Lower leg skin (tissue), 4 donors: ENCODE data around the gene CCDC149. TPM values are rescaled to one million over a fixed set of nuclear protein-coding genes. Genes with fewer than 3 reads are reported as not detected.

Experiments used
- DNase-seq, 2 donors: peaks; one replicate each; pipeline ENCODE4 v3.0.0-alpha.2; 2019; ENCODE audit warnings: low spot score in 2 of 2
- H3K4me3 ChIP-seq: fragments of 200-600 bp; sonication (generic); 2 replicates; pipeline ENCODE4 v1.5.1; 2017; ENCODE audit warnings: mild to moderate bottlenecking, low read depth; ENCODE audit not compliant: poor library complexity, severe bottlenecking
- POLR2A ChIP-seq, 2 donors: fragments of 450-650 bp; IDR thresholded peaks; one replicate each; pipeline ENCODE4 v1.6.1; 2016 to 2017; ENCODE audit warnings: antibody characterized with exemption in 2 of 2, mild to moderate bottlenecking in 1 of 2, moderate library complexity in 1 of 2
- WGBS, 2 donors: methylation state at CpG; one replicate each; pipeline ENCODE4 v1.1.5; 2018; 5-methylcytosine and 5-hydroxymethylcytosine counted together
- intact Hi-C: fragments of 100-400 bp; cut with DNase I; formaldehyde crosslinking; loops from one replicate; pipeline ENCODE4 v1.15.0; 2023; ENCODE audit warnings: low total_unique reads
- total RNA-seq, 4 donors: library from RNA; depleted of rRNA; stranded (reverse); fragments of >200 nt; gene quantifications; one replicate each; pipeline ENCODE4 v1.1.0, GENCODE V29; 2016
- TF ChIP-seq, protein P1 (sequence below), 3 donors: fragments of 450-650 bp; IDR thresholded peaks; one replicate each; pipeline ENCODE4 v1.5.1; 2016; ENCODE audit warnings: antibody characterized with exemption in 3 of 3, mild to moderate bottlenecking in 3 of 3, moderate library complexity in 2 of 3

CCDC149 gene
- total RNA-seq, 4 donors from 2014 or later = 6.2 to 12.5 (median 11.2) TPM

DNA sequence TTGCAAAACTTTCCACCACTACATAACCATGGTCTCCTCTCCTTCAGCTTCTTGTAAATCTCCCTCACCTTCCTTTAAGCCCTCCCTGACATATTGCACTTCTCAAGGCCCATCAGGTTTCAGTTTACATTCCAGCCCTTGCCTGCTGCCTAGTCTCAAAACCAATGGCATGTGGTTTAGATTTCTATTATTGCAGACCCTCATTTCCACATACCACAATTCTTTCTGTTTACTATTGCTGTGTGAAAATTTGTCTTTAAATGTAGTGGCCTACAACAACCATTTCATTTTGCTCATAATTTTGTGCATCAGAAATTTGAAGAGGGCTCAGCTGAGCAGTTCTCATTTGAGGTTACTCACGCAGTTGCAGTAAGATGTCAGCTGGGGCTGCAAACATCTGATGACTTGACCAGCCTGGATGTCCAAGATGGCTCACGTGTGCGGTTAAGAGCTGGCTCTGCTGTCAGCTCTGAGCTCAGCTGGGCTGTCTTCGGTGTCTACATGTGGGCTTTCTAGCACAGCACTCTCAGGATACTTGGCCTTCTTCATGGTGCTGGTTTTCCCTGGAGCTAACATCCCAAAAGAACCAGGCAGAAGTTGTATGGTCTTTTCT, 147.4 kb downstream of the CCDC149 start:
- intact Hi-C loops = no loop called here
- no peak for TF ChIP-seq POLR2A (IDR thresholded peaks at IDR 0.05)
- TF ChIP-seq, protein P1, sequence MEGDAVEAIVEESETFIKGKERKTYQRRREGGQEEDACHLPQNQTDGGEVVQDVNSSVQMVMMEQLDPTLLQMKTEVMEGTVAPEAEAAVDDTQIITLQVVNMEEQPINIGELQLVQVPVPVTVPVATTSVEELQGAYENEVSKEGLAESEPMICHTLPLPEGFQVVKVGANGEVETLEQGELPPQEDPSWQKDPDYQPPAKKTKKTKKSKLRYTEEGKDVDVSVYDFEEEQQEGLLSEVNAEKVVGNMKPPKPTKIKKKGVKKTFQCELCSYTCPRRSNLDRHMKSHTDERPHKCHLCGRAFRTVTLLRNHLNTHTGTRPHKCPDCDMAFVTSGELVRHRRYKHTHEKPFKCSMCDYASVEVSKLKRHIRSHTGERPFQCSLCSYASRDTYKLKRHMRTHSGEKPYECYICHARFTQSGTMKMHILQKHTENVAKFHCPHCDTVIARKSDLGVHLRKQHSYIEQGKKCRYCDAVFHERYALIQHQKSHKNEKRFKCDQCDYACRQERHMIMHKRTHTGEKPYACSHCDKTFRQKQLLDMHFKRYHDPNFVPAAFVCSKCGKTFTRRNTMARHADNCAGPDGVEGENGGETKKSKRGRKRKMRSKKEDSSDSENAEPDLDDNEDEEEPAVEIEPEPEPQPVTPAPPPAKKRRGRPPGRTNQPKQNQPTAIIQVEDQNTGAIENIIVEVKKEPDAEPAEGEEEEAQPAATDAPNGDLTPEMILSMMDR (IDR thresholded peaks at IDR 0.05) = no peak
- 66 to 68% methylated on average over 4 of the region's 4 CpGs for WGBS, 2 donors
- no peak for DNase-seq
- no peak overlapping the region for H3K4me3 ChIP-seq

- no peak overlapping the region for H3K4me3 ChIP-seq
- intact Hi-C loops = no loop called here
- DNase-seq = no peak
- WGBS, 2 donors = 25 to 27% methylated on average over 3 of the region's 3 CpGs
- TF ChIP-seq, protein P1 (IDR thresholded peaks at IDR 0.05) = no peak
- no peak for TF ChIP-seq POLR2A (IDR thresholded peaks at IDR 0.05)
Observed at GRCh38 chr4:24764345-24764744, 148.5 kb downstream of the CCDC149 start.

DNA sequence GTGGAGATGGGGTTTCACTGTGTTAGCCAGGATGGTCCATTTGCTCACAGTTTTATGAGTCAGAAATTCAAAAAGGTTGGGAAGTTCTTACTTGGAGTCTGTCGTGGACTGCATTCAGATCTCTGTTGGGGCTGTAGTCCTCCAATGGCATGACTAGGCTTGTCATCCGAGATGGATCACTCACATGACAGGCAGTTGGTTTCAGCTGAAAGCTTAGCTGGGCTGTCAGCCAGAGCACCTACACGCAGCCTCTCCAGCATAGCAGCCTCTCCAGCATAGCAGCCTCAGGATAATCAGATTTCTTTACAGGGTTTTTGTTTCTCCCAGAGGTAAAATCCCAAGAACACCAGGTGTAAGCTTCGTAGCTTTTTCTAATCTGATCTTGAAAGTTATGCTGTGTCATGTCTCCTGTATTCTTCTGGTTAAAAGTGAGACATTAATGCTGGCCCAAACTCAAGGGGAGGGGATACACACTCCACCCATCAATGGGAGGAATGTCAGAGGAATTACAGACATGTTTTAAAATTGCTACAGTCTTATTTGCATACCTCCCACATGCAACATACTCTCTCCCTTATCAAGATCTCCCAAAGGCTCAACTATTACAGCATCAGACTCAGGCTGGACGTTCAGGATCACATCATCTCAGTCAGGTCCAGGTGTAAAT, 149.1 kb downstream of the CCDC149 start:
- WGBS, 2 donors = 25 to 30% methylated on average over 5 of the region's 5 CpGs
- DNase-seq = peak in 1 of 2 donors; percentile 69
- H3K4me3 ChIP-seq = no peak overlapping the region
- intact Hi-C loops = no loop called here
- TF ChIP-seq, protein P1 (IDR thresholded peaks at IDR 0.05) = no peak
- TF ChIP-seq POLR2A (IDR thresholded peaks at IDR 0.05) = no peak

Other genes starting within 250 kb of the CCDC149 start
- 10 to 100 TPM; 48.3 to 73.6 (median 62.7) TPM for gene SOD3, start 117.5 kb downstream of the CCDC149 start, total RNA-seq
- gene LGI2, start 117.9 kb upstream of the CCDC149 start, total RNA-seq = under 1 TPM; 0.04 to 0.52 (median 0.22) TPM
- gene SEPSECS, start 247.4 kb upstream of the CCDC149 start, total RNA-seq = 1 to 10 TPM; 6.4 to 8.5 (median 7.2) TPM